MM.1S (cell line): ENCODE data around the gene GNG10.

Experiments used
- DNase-seq: peaks from one replicate; pipeline ENCODE4 v3.0.0-alpha.2; 2015
- H2AFZ ChIP-seq: fragments of 300-600 bp; sonication (generic); 2 replicates; pipeline ENCODE4 v1.6.0; 2016; ENCODE audit warnings: antibody characterized with exemption, low read length
- H3F3A ChIP-seq: fragments of 300-600 bp; sonication (generic); 2 replicates; pipeline ENCODE4 v1.6.1; 2016; ENCODE audit warnings: mild to moderate bottlenecking, antibody characterized with exemption, low read length, moderate library complexity, mixed read lengths; ENCODE audit not compliant: insufficient read depth
- H3K27ac ChIP-seq: fragments of 300-600 bp; sonication (generic); 2 replicates; pipeline ENCODE4 v1.5.1; 2016; ENCODE audit warnings: mild to moderate bottlenecking, low read length
- H3K27me3 ChIP-seq: fragments of 300-600 bp; sonication (generic); replicated peaks from 2 replicates; pipeline ENCODE4 v1.6.0; 2016; ENCODE audit warnings: low read length; ENCODE audit not compliant: insufficient read depth
- H3K36me3 ChIP-seq: fragments of 300-600 bp; sonication (generic); replicated peaks from 2 replicates; pipeline ENCODE4 v1.6.1; 2016; ENCODE audit warnings: mild to moderate bottlenecking, low read length, mixed read lengths; ENCODE audit not compliant: insufficient read depth
- H3K4me1 ChIP-seq: fragments of 300-600 bp; sonication (generic); 2 replicates; pipeline ENCODE4 v1.6.1; 2016; ENCODE audit warnings: low read length, mixed read lengths
- H3K4me2 ChIP-seq: fragments of 300-600 bp; sonication (generic); 2 replicates; pipeline ENCODE4 v1.6.0; 2016; ENCODE audit warnings: low read depth, low read length
- H3K4me3 ChIP-seq: fragments of 300-600 bp; sonication (generic); 2 replicates; pipeline ENCODE4 v1.5.1; 2016; ENCODE audit warnings: low read length, mixed read lengths
- H3K79me2 ChIP-seq: fragments of 300-600 bp; sonication (generic); 2 replicates; pipeline ENCODE4 v1.6.1; 2016; ENCODE audit warnings: mixed run types, low read length, mixed read lengths
- H3K9ac ChIP-seq: fragments of 300-600 bp; sonication (generic); 2 replicates; pipeline ENCODE4 v1.6.1; 2016; ENCODE audit warnings: low read length, mixed read lengths
- H3K9me2 ChIP-seq: fragments of 300-600 bp; sonication (generic); replicated peaks from 2 replicates; pipeline ENCODE4 v1.6.1; 2016; ENCODE audit warnings: mild to moderate bottlenecking, low read length, mixed read lengths; ENCODE audit not compliant: insufficient read depth
- H3K9me3 ChIP-seq: fragments of 300-600 bp; sonication (generic); replicated peaks from 2 replicates; pipeline ENCODE4 v1.6.1; 2016; ENCODE audit warnings: mild to moderate bottlenecking, low read length, mixed read lengths; ENCODE audit not compliant: insufficient read depth
- H4K20me1 ChIP-seq: fragments of 300-600 bp; sonication (generic); 2 replicates; pipeline ENCODE4 v1.6.1; 2016; ENCODE audit warnings: mild to moderate bottlenecking, low read length, moderate library complexity, mixed read lengths; ENCODE audit not compliant: insufficient read depth
- EZH2 ChIP-seq: fragments of 300-600 bp; sonication (generic); optimal IDR thresholded peaks from 2 replicates; pipeline ENCODE3; 2017; ENCODE audit warnings: low read depth, mild to moderate bottlenecking, antibody characterized with exemption, low read length, mixed read lengths
- EZH2phosphoT487 ChIP-seq: fragments of 300-600 bp; sonication (generic); IDR thresholded peaks from 2 replicates; pipeline ENCODE4 v1.6.1; 2018; ENCODE audit warnings: antibody characterized with exemption, low read length
- TF ChIP-seq, protein P1 (sequence below): fragments of 300-600 bp; sonication (generic); IDR thresholded peaks from 2 replicates; pipeline ENCODE4 v1.5.1; 2016; ENCODE audit warnings: antibody characterized with exemption, low read length, mixed read lengths

Gene GNG10

DNA sequence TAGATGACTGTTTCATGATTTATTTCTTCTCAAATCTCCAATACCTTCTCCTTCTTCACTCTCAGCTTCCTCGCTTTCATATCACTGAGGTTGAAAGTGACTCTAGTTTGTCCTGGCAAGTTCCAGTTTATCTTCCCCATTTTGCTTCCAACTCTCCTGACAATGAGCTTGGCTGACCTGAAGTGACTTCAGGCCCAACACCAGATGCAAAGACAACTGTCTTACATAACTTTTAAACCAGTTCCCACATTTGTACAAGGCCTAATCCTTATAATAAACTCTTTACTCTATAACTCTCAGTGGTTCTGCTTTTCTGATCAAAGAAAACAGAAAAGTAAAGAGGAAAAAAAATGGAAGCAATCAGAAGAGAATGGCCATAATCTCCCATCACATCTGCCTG lies 22.0 kb downstream of the GNG10 start:
- TF ChIP-seq, protein P1, sequence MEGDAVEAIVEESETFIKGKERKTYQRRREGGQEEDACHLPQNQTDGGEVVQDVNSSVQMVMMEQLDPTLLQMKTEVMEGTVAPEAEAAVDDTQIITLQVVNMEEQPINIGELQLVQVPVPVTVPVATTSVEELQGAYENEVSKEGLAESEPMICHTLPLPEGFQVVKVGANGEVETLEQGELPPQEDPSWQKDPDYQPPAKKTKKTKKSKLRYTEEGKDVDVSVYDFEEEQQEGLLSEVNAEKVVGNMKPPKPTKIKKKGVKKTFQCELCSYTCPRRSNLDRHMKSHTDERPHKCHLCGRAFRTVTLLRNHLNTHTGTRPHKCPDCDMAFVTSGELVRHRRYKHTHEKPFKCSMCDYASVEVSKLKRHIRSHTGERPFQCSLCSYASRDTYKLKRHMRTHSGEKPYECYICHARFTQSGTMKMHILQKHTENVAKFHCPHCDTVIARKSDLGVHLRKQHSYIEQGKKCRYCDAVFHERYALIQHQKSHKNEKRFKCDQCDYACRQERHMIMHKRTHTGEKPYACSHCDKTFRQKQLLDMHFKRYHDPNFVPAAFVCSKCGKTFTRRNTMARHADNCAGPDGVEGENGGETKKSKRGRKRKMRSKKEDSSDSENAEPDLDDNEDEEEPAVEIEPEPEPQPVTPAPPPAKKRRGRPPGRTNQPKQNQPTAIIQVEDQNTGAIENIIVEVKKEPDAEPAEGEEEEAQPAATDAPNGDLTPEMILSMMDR: no peak
- no peak for TF ChIP-seq EZH2
- TF ChIP-seq EZH2phosphoT487: no peak
- Histone ChIP-seq H3K79me2 (no peaks in the 10 kb centered on the region), H3F3A (no peaks in the 10 kb centered on the region), H3K9ac (no peak overlapping the region), H3K9me2 (no peaks in the 10 kb centered on the region), H3K9me3 (no peaks in the 10 kb centered on the region), H3K27ac (no peak overlapping the region), H3K36me3 (no peaks in the 10 kb centered on the region), H3K27me3 (no peaks in the 10 kb centered on the region), H3K4me3 (no peak overlapping the region), H3K4me1 (no peaks in the 10 kb centered on the region), H4K20me1 (no peaks in the 10 kb centered on the region), H3K4me2 (no peak overlapping the region), H2AFZ (no peak overlapping the region)
- no peak for DNase-seq

DNA sequence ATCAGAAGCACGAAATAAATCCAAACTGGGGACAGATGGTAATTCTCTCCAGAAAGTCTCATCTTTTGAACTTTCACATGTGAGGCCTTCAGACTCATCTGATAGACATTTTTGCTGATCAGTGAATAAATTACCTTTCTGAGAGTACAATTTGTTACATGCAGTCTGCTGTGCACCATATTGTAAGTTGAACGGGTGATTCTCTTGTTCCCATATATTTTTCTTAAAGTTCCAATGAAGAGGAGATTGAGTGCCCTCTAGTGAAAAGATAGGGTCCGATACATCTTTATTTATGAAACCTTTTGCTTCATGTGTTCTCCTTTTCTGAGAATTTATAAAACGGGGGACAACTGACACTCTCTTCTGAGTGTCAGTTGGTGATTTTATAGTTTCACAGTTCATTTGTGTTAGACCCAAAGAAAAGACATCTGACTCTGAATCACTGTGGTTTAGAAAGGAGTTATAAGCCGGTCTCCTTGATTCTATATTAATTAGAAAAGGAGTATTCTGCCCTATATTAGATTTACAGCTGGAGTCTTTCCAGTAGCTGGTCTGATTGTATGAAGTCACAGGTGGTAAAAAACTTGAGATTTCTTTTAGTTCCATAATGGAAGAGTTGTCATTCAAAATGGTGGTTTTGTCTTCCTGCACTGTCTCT lies 30.4 kb downstream of the GNG10 start:
- no peaks in the 10 kb centered on the region for H3K36me3 ChIP-seq
- peak; percentile 46 for DNase-seq
- no peak overlapping the region for H3K27ac ChIP-seq
- no peak overlapping the region for H3K9ac ChIP-seq
- H4K20me1 ChIP-seq: no peaks in the 10 kb centered on the region
- H3K4me2 ChIP-seq: no peak overlapping the region
- TF ChIP-seq EZH2phosphoT487 (no peak), EZH2 (no peak)
- TF ChIP-seq, protein P1: peak; percentile 46
- no peak overlapping the region for H3K4me3 ChIP-seq
- H3K4me1 ChIP-seq: no peaks in the 10 kb centered on the region
- no peaks in the 10 kb centered on the region for H3K27me3 ChIP-seq
- no peaks in the 10 kb centered on the region for H3K79me2 ChIP-seq
- H3K9me2 ChIP-seq: no peaks in the 10 kb centered on the region
- H3K9me3 ChIP-seq: no peaks in the 10 kb centered on the region
- no peak overlapping the region for H2AFZ ChIP-seq
- H3F3A ChIP-seq: no peaks in the 10 kb centered on the region

DNA sequence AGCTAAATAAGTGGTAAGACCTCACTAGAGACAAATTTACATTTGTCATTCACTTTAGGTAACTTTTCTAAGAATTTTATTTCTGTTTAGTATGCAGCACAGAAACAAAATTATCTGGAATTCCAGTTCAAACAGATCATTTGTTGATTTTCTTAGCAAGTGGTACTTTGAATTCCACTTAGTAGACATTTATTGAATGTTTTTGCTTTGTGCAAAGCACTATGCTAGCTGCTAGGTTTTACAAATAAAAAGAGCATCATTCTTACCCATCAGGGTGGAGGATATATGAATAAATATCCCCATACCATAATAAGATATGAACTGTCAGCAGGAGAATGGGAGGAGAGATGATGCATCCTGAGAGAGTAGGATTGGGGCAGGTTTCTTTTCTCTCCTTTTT lies 35.4 kb downstream of the GNG10 start:
- H3K9me3 ChIP-seq: no peaks in the 10 kb centered on the region
- no peaks in the 10 kb centered on the region for H3K36me3 ChIP-seq
- TF ChIP-seq, protein P1: no peak
- TF ChIP-seq EZH2: no peak
- no peak for TF ChIP-seq EZH2phosphoT487
- H3K79me2 ChIP-seq: no peaks in the 10 kb centered on the region
- H3K4me1 ChIP-seq: no peaks in the 10 kb centered on the region
- no peak overlapping the region for H3K4me2 ChIP-seq
- H3K27ac ChIP-seq: no peak overlapping the region
- DNase-seq: no peak
- no peaks in the 10 kb centered on the region for H3K27me3 ChIP-seq
- no peaks in the 10 kb centered on the region for H3F3A ChIP-seq
- H4K20me1 ChIP-seq: no peaks in the 10 kb centered on the region
- H3K9me2 ChIP-seq: no peaks in the 10 kb centered on the region
- H3K4me3 ChIP-seq: no peak overlapping the region
- no peak overlapping the region for H3K9ac ChIP-seq
- H2AFZ ChIP-seq: no peak overlapping the region
